Lower lobe of right lung (tissue), 2 donors: ENCODE results near the gene ASAP3. TPM values are rescaled to one million over a fixed set of nuclear protein-coding genes. Genes with fewer than 3 reads are reported as not detected.
"Not testable (repeated sequence)": the region's sequence is repeated elsewhere in the genome, so short reads cannot be mapped to it uniquely, and the experiment has no call there.

Experiments used
- ATAC-seq, 2 donors: fragments of 200-7000 bp; cut with Tn5 transposase; one replicate each; pipeline ENCODE4 v1.9.1; 2020 to 2022; ENCODE audit warnings: mild to moderate bottlenecking in 2 of 2, moderate library complexity in 2 of 2
- DNase-seq: peaks from one replicate; pipeline ENCODE4 v3.0.0-alpha.2; 2020
- H3K27ac ChIP-seq: fragments of 200-600 bp; one replicate; pipeline ENCODE4 v1.8.0; 2022
- H3K27me3 ChIP-seq: fragments of 200-600 bp; one replicate; pipeline ENCODE4 v1.8.0; 2022; ENCODE audit warnings: low read depth
- H3K36me3 ChIP-seq: fragments of 200-600 bp; one replicate; pipeline ENCODE4 v1.8.0; 2022; ENCODE audit warnings: mild to moderate bottlenecking
- H3K4me1 ChIP-seq: fragments of 200-600 bp; one replicate; pipeline ENCODE4 v1.8.0; 2022
- H3K4me3 ChIP-seq: fragments of 200-600 bp; one replicate; pipeline ENCODE4 v1.8.0; 2022; ENCODE audit warnings: mild to moderate bottlenecking
- H3K9me3 ChIP-seq: fragments of 200-600 bp; one replicate; pipeline ENCODE4 v1.8.0; 2022
- intact Hi-C: fragments of 100-400 bp; cut with DNase I; formaldehyde crosslinking; loops from one replicate; pipeline ENCODE4 v1.11.0; 2022
- total RNA-seq: library from RNA; stranded (reverse); fragmentation: NEBNext Ultra II Directional; extraction: Animal tissue kit (Norgen Biotek cat#: 25700); gene quantifications from one replicate; pipeline ENCODE4 v1.2.1, GENCODE V29; 2021
- TF ChIP-seq, protein P1 (sequence below): fragments of 200-600 bp; IDR thresholded peaks from one replicate; pipeline ENCODE4 v1.8.0; 2022; ENCODE audit warnings: antibody characterized with exemption, mild to moderate bottlenecking
- donor health status: DM: no; HTN: yes; CAD: no; lungs with severe emphysema.

The ASAP3 gene
- total RNA-seq, 1 donor from 2014 or later: 34.5 TPM

GRCh38 chr1:23506376-23507107, 22.6 kb upstream of the ASAP3 start:
- TF ChIP-seq, protein P1, sequence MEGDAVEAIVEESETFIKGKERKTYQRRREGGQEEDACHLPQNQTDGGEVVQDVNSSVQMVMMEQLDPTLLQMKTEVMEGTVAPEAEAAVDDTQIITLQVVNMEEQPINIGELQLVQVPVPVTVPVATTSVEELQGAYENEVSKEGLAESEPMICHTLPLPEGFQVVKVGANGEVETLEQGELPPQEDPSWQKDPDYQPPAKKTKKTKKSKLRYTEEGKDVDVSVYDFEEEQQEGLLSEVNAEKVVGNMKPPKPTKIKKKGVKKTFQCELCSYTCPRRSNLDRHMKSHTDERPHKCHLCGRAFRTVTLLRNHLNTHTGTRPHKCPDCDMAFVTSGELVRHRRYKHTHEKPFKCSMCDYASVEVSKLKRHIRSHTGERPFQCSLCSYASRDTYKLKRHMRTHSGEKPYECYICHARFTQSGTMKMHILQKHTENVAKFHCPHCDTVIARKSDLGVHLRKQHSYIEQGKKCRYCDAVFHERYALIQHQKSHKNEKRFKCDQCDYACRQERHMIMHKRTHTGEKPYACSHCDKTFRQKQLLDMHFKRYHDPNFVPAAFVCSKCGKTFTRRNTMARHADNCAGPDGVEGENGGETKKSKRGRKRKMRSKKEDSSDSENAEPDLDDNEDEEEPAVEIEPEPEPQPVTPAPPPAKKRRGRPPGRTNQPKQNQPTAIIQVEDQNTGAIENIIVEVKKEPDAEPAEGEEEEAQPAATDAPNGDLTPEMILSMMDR: no peak
- Histone ChIP-seq H3K27ac (no peak overlapping the region), H3K4me1 (no peaks in the 10 kb centered on the region), H3K27me3 (no peaks in the 10 kb centered on the region), H3K9me3 (no peaks in the 10 kb centered on the region), H3K36me3 (no peaks in the 10 kb centered on the region), H3K4me3 (no peak overlapping the region)
- DNase-seq (no peak), ATAC-seq (no peak)
- intact Hi-C loops: no loop called here

- no peaks in the 10 kb centered on the region for H3K4me1 ChIP-seq
- TF ChIP-seq, protein P1: no peak
- no peaks in the 10 kb centered on the region for H3K9me3 ChIP-seq
- no peaks in the 10 kb centered on the region for H3K27me3 ChIP-seq
- intact Hi-C loops: no loop called here
- DNase-seq (no peak), ATAC-seq (no peak)
- H3K4me3 ChIP-seq: no peak overlapping the region
- no peaks in the 10 kb centered on the region for H3K36me3 ChIP-seq
- no peak overlapping the region for H3K27ac ChIP-seq
These were observed 21.9 kb upstream of the ASAP3 start for GRCh38 chr1:23505851-23506250.

DNA sequence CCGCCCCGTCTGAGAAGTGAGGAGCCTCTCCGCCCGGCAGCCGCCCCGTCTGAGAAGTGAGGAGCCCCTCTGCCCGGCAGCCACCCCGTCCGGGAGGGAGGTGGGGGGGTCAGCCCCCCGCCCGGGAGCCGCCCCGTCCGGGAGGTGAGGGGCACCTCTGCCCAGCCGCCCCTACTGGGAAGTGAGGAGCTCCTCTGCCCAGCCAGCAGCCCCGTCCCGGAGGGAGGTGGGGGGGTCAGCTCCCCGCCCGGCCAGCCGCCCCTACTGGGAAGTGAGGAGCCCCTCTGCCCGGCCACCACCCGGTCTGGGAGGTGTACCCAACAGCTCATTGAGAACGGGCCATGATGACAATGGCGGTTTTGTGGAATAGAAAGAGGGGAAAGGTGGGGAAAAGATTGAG, 20.2 kb upstream of the ASAP3 start:
- H3K27me3 ChIP-seq, intact Hi-C loops, H3K4me1 ChIP-seq, H3K27ac ChIP-seq, DNase-seq, ATAC-seq, H3K36me3 ChIP-seq, H3K4me3 ChIP-seq, H3K9me3 ChIP-seq: not testable (repeated sequence)

DNA sequence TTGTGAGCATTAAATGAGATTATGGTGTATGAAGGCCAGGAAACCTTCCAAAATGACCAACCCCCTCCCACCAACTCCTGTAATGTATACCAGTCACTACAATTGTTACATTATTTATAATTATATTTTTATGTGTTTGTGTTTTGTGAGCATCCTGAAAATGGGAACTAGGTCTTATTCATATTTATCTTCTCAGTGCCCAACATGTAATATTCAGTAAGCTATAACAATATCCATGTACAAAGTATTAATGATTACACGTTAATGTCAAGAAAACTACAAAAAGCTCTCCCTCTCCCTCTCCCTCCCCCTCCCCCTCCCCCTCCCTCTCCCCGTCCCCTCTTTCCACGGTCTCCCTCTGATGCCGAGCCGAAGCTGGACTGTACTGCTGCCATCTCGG, 19.0 kb upstream of the ASAP3 start:
- no peak overlapping the region for H3K4me3 ChIP-seq
- no peaks in the 10 kb centered on the region for H3K4me1 ChIP-seq
- intact Hi-C loops: no loop called here
- DNase-seq: no peak
- TF ChIP-seq, protein P1: no peak
- ATAC-seq: no peak
- no peaks in the 10 kb centered on the region for H3K9me3 ChIP-seq
- H3K27ac ChIP-seq: no peak overlapping the region
- H3K36me3 ChIP-seq: no peaks in the 10 kb centered on the region
- no peaks in the 10 kb centered on the region for H3K27me3 ChIP-seq

- Histone ChIP-seq H3K27me3 (no peaks in the 10 kb centered on the region), H3K27ac (no peak overlapping the region), H3K9me3 (no peaks in the 10 kb centered on the region), H3K4me1 (peaks cover 8% of the 10 kb centered on the region), H3K36me3 (no peaks in the 10 kb centered on the region), H3K4me3 (no peak overlapping the region)
- intact Hi-C loops: no loop called here
- TF ChIP-seq, protein P1: no peak
- DNase-seq: no peak
- no peak for ATAC-seq
These were observed 16.5 kb upstream of the ASAP3 start for GRCh38 chr1:23500466-23500865.

DNA sequence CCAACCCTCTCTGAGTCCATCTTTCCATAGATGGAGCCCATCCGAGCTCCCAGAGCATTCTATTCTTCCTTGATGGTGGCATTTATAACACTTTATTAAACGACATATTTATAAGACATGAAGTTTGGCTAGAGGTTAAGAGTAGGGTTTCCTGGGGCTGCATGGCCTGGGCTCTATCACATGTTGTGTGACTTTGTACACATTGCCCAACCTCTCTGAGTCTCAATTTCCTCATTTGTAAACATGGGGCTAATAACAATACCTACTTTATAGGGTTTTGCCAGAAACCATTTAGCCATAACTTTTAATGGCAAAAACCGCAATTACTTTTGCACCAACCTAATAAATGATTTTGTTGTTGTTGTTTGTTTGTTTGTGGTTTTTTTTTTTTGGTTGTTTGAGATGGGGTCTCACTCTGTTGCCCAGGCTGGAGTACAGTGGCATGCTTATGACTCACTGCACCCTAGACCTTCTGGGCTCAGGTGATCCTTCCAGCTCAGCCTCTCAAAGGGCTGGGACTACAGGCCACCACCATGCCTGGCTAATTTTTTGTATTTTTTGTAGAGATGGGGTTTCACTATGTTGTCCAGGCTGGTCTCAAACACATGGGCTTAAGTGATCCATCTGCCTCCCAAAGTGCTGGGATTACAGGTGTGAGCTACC, 13.9 kb upstream of the ASAP3 start:
- no peak overlapping the region for H3K4me3 ChIP-seq
- DNase-seq (no peak), ATAC-seq (peak; percentile 65 to 73)
- H3K36me3 ChIP-seq: no peaks in the 10 kb centered on the region
- no peaks in the 10 kb centered on the region for H3K9me3 ChIP-seq
- TF ChIP-seq, protein P1: no peak
- H3K4me1 ChIP-seq: peaks cover 8% of the 10 kb centered on the region
- no peak overlapping the region for H3K27ac ChIP-seq
- intact Hi-C loops: no loop called here
- no peaks in the 10 kb centered on the region for H3K27me3 ChIP-seq
